GM23338 (cell line): ENCODE results near the gene ZBTB7C.

Experiments
- CREB1 ChIP-seq: fragments of 250-450 bp; sonication (Bioruptor Pico); IDR thresholded peaks from 2 replicates; pipeline ENCODE4 v1.5.0; 2020; ENCODE audit warnings: low read depth, mild to moderate bottlenecking, moderate library complexity
- CTCF ChIP-seq, 2 experiments: fragments of 200-600 bp in 1 of 2; sonication (generic) in 1 of 2; conservative IDR thresholded peaks; 2 replicates each; pipeline versions ENCODE4 v1.5.1 to v1.6.1; 2016 to 2017; ENCODE audit warnings: antibody characterized with exemption in 2 of 2, low read depth in 2 of 2, mild to moderate bottlenecking in 2 of 2, moderate library complexity in 1 of 2
- EZH2 ChIP-seq: fragments of 200-600 bp; sonication (generic); IDR thresholded peaks from one replicate; pipeline ENCODE4 v1.8.0; 2017; ENCODE audit warnings: antibody characterized with exemption, mild to moderate bottlenecking, low read depth; ENCODE audit not compliant: unreplicated experiment
- EZH2phosphoT487 ChIP-seq: fragments of 200-600 bp; sonication (generic); IDR thresholded peaks from one replicate; pipeline ENCODE4 v1.8.1; 2018; ENCODE audit warnings: antibody characterized with exemption; ENCODE audit not compliant: unreplicated experiment
- JUNB ChIP-seq: IDR thresholded peaks from one replicate; pipeline ENCODE4 v1.6.1; 2016; ENCODE audit warnings: antibody characterized with exemption; ENCODE audit not compliant: unreplicated experiment
- POLR2AphosphoS5 ChIP-seq: IDR thresholded peaks from 2 replicates; pipeline ENCODE4 v1.6.1; 2016; ENCODE audit warnings: antibody characterized with exemption, low read depth
- REST ChIP-seq: IDR thresholded peaks from one replicate; pipeline ENCODE4 v1.6.1; 2018; ENCODE audit warnings: antibody characterized with exemption; ENCODE audit not compliant: unreplicated experiment

GRCh38 chr18:48208432-48209140 lies 200.6 kb downstream of the ZBTB7C start:
- TF ChIP-seq CTCF (conservative IDR thresholded peaks at IDR 0.05; ENCODE audit: low read depth in 2 of 2) (no peak), POLR2AphosphoS5 (no peak), EZH2 (no peak), JUNB (no peak), CREB1 (no peak), EZH2phosphoT487 (no peak), REST (no peak)
